Measurements from ENCODE around the gene ANKRD13C. TPM values are rescaled to one million over a fixed set of nuclear protein-coding genes. Genes with fewer than 3 reads are reported as not detected.

The ANKRD13C gene
- total and polyA plus RNA-seq, 10 donors: 7.4 to 27.7 (median 20.7) TPM

DNA sequence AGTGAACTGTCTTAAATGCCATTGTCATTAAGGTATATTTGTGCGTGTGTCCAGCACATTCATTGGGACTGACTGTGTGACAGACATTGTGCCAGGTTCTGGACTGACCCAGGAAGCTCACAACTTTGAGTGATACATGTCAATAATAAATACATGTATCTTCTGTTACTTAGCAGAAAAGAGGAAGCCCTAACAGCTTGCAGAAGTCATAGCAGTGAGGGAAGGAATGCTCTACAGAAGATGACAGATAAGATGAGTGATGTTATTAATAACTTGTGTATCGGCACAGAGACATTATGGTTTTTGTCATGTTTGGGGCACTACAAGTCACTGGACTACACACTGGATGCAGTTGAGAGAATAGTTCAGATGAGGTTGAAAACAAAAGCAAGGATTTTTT lies 134.5 kb downstream of the ANKRD13C start:
- Histone ChIP-seq H3K4me3 (no peak overlapping the region), H3K9me3 (no peaks in the 10 kb centered on the region), H3K4me1 (peaks cover 23 to 72% (median 44%) of the 10 kb centered on the region in 6 donors), H3K36me3 (peaks cover 0 to 51% (median 12%) of the 10 kb centered on the region in 6 donors), H3K27me3 (replicated peaks in 1 of 7) (no peaks in the 10 kb centered on the region), H3K27ac (peak overlapping the region in 1 of 8 donors; percentile 99)
- WGBS, 5 donors: 62 to 79% (median 76%) methylated on average over 2 of the region's 2 CpGs
- TF ChIP-seq POLR2AphosphoS5 (IDR thresholded peaks at IDR 0.05) (no peak), POLR2A (IDR thresholded peaks at IDR 0.05) (no peak)
- TF ChIP-seq, protein P1, sequence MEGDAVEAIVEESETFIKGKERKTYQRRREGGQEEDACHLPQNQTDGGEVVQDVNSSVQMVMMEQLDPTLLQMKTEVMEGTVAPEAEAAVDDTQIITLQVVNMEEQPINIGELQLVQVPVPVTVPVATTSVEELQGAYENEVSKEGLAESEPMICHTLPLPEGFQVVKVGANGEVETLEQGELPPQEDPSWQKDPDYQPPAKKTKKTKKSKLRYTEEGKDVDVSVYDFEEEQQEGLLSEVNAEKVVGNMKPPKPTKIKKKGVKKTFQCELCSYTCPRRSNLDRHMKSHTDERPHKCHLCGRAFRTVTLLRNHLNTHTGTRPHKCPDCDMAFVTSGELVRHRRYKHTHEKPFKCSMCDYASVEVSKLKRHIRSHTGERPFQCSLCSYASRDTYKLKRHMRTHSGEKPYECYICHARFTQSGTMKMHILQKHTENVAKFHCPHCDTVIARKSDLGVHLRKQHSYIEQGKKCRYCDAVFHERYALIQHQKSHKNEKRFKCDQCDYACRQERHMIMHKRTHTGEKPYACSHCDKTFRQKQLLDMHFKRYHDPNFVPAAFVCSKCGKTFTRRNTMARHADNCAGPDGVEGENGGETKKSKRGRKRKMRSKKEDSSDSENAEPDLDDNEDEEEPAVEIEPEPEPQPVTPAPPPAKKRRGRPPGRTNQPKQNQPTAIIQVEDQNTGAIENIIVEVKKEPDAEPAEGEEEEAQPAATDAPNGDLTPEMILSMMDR (IDR thresholded peaks at IDR 0.05 in 8 of 11, conservative IDR thresholded peaks at IDR 0.05 in 3 of 11): no peak
- intact Hi-C loops (cut with DNase I; ENCODE audit: low total_unique reads): no loop called here
- no peak for DNase-seq

DNA sequence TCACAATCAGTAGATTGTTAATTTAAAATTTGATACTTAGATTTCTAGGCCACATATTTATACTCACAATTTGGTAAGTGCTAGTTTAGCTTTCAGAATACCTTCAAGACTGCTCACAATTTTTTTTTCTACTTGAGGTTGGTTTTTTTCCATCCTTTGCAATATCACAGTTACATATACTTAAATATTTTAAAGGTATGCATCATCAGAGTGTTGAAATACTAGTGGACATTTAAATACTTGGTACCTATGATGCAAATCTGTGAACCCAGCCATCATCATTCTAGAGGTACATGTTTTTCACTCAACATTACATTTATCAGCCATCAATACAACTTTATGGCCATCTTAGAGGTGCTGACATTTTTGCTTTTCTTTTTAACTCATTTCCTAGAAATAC lies 143.0 kb downstream of the ANKRD13C start:
- TF ChIP-seq POLR2AphosphoS5 (IDR thresholded peaks at IDR 0.05) (no peak), POLR2A (IDR thresholded peaks at IDR 0.05) (no peak)
- TF ChIP-seq, protein P1 (IDR thresholded peaks at IDR 0.05 in 8 of 11, conservative IDR thresholded peaks at IDR 0.05 in 3 of 11): no peak
- H3K9me3 ChIP-seq: no peaks in the 10 kb centered on the region
- DNase-seq: no peak
- intact Hi-C loops (cut with DNase I; ENCODE audit: low total_unique reads): no loop called here
- peaks cover 10 to 87% (median 49%) of the 10 kb centered on the region in 6 donors for H3K4me1 ChIP-seq
- H3K27me3 ChIP-seq (replicated peaks in 1 of 7): no peaks in the 10 kb centered on the region
- H3K4me3 ChIP-seq: no peak overlapping the region
- no peak overlapping the region for H3K27ac ChIP-seq
- peaks cover 0 to 54% (median 2%) of the 10 kb centered on the region in 6 donors for H3K36me3 ChIP-seq

DNA sequence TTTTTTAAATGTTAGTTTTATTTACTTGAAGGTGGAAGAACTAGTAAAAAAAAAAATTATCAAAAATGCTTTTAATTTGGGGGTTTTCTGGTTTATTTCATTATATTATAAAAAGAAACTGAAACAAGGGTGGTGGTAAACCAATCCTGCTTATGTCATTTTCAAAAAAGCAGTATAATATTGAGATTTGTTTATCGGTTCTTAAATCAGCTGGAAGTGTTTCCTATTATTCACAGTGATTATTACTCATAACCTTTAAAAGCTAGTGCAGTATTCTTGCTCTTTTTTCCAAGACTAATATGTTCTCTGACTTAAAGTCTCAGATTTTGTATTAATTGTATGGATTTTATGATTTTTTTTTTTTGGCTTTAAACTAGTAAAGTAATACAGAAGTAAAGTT lies 143.7 kb downstream of the ANKRD13C start:
- DNase-seq: no peak
- Histone ChIP-seq H3K4me1 (peaks cover 14 to 87% (median 55%) of the 10 kb centered on the region in 6 donors), H3K9me3 (no peaks in the 10 kb centered on the region), H3K36me3 (peaks cover 0 to 47% (median 0%) of the 10 kb centered on the region in 6 donors), H3K27me3 (replicated peaks in 1 of 7) (no peaks in the 10 kb centered on the region), H3K4me3 (no peak overlapping the region), H3K27ac (no peak overlapping the region)
- WGBS, 5 donors: 62 to 77% (median 68%) methylated on average over 1 of the region's 1 CpG
- intact Hi-C loops (cut with DNase I; ENCODE audit: low total_unique reads): no loop called here
- no peak for TF ChIP-seq POLR2A (IDR thresholded peaks at IDR 0.05)
- no peak for TF ChIP-seq POLR2AphosphoS5 (IDR thresholded peaks at IDR 0.05)
- TF ChIP-seq, protein P1 (IDR thresholded peaks at IDR 0.05 in 8 of 11, conservative IDR thresholded peaks at IDR 0.05 in 3 of 11): no peak

Other genes with a start within 250 kb of the ANKRD13C start
- 10 to 100 TPM in 6 of 7 donors, 1 to 10 TPM in 1; 9.7 to 18.4 (median 14.1) TPM for gene LRRC40, start 149.1 kb downstream of the ANKRD13C start, total RNA-seq
- gene LRRC40, start 149.1 kb downstream of the ANKRD13C start, polyA plus RNA-seq: 10 to 100 TPM in 1 of 3 donors, 1 to 10 TPM in 2; 9.0 to 10.7 (median 9.7) TPM
- gene SRSF11, start 133.3 kb downstream of the ANKRD13C start, total RNA-seq: 100 to 1,000 TPM; 148 to 268 (median 186) TPM
- 100 to 1,000 TPM; 119 to 233 (median 134) TPM for gene SRSF11, start 133.3 kb downstream of the ANKRD13C start, polyA plus RNA-seq
- gene CTH, start 56.5 kb upstream of the ANKRD13C start, total RNA-seq: 1 to 10 TPM; 1.0 to 2.7 (median 1.3) TPM
- gene CTH, start 56.5 kb upstream of the ANKRD13C start, polyA plus RNA-seq: 1 to 10 TPM in 2 of 3 donors, under 1 TPM in 1; 0.80 to 1.4 (median 1.0) TPM

Data from spleen (tissue), 11 donors.